Type B pancreatic cell (in vitro differentiated cells): ENCODE results near the gene CYP19A1. TPM values are rescaled to one million over a fixed set of nuclear protein-coding genes. Genes with fewer than 3 reads are reported as not detected.

Experiments
- DNase-seq: peaks from one replicate; pipeline ENCODE4 v3.0.0; 2021; ENCODE audit warnings: mixed read lengths; ENCODE audit not compliant: unreplicated experiment; ENCODE audit errors: extremely low spot score
- H3K27ac Mint-ChIP-seq: 2 replicates; pipeline ENCODE4 v1.8.0; 2021; ENCODE audit warnings: mild to moderate bottlenecking, mixed read lengths
- H3K27me3 Mint-ChIP-seq: 2 replicates; pipeline ENCODE4 v1.8.0; 2021; ENCODE audit warnings: mixed read lengths
- H3K36me3 Mint-ChIP-seq: 2 replicates; pipeline ENCODE4 v1.8.0; 2021; ENCODE audit warnings: mixed read lengths
- H3K4me1 Mint-ChIP-seq: one replicate; pipeline ENCODE4 v1.8.0; 2021; ENCODE audit warnings: mixed read lengths; ENCODE audit not compliant: unreplicated experiment
- H3K4me3 Mint-ChIP-seq: 2 replicates; pipeline ENCODE4 v1.8.0; 2021; ENCODE audit warnings: mild to moderate bottlenecking, mixed read lengths
- H3K9me3 Mint-ChIP-seq: 2 replicates; pipeline ENCODE4 v1.8.0; 2021; ENCODE audit warnings: mixed read lengths
- CTCF ChIP-seq: fragments of 200-600 bp; sonication (generic); conservative IDR thresholded peaks from 2 replicates; pipeline ENCODE4 v1.5.0; 2021; ENCODE audit warnings: antibody characterized with exemption, mild to moderate bottlenecking
- long read RNA-seq: library from polyadenylated mRNA; unstranded; transcript quantifications from one replicate; pipeline ENCODE4 v2.0.0, GENCODE V29; 2020
- total RNA-seq: library from RNA; stranded (reverse); gene quantifications from 2 replicates; pipeline ENCODE4 v1.2.1, GENCODE V29; 2021; ENCODE audit warnings: low replicate concordance

Gene CYP19A1
- 0.95 and 1.3 TPM in 2 replicates for total RNA-seq
- long read RNA-seq, full-length matches to known transcripts = 4 of 8 reads
- long read RNA-seq, partial matches to known transcripts = 0 of 8 reads
- long read RNA-seq, other reads (novel, unspliced or antisense) = 4 of 8 reads

GRCh38 chr15:51338496-51338895 lies at the start of gene CYP19A1:
Gene CYP19A1 (minus strand): TSS chr15:51338596. CDS start chr15:51242912, 95,684 bp downstream.
- H3K9me3 Mint-ChIP-seq = peaks cover 6% of the 10 kb centered on the region
- H3K27me3 Mint-ChIP-seq = peaks cover 47% of the 10 kb centered on the region
- TF ChIP-seq CTCF = no peak
- no peaks in the 10 kb centered on the region for H3K36me3 Mint-ChIP-seq
- H3K4me3 Mint-ChIP-seq = no peak within 1 kb of the TSS
- DNase-seq = no peak
- peaks cover 9% of the 10 kb centered on the region for H3K4me1 Mint-ChIP-seq
- H3K27ac Mint-ChIP-seq = no peak within 1 kb of the TSS

- Mint-ChIP-seq H3K4me3 (no peak overlapping the region), H3K4me1 (peaks cover 15% of the 10 kb centered on the region), H3K27me3 (peaks cover 4% of the 10 kb centered on the region), H3K9me3 (no peaks in the 10 kb centered on the region), H3K36me3 (no peaks in the 10 kb centered on the region), H3K27ac (no peak overlapping the region)
- DNase-seq = no peak
- TF ChIP-seq CTCF = no peak
These were observed 49.3 kb upstream of the CYP19A1 start for GRCh38 chr15:51387699-51388041.

- TF ChIP-seq CTCF = no peak
- H3K27ac Mint-ChIP-seq = no peak overlapping the region
- no peak overlapping the region for H3K4me3 Mint-ChIP-seq
- H3K27me3 Mint-ChIP-seq = peaks cover 4% of the 10 kb centered on the region
- no peak for DNase-seq
- no peaks in the 10 kb centered on the region for H3K9me3 Mint-ChIP-seq
- peaks cover 15% of the 10 kb centered on the region for H3K4me1 Mint-ChIP-seq
- H3K36me3 Mint-ChIP-seq = no peaks in the 10 kb centered on the region
These were observed 48.7 kb upstream of the CYP19A1 start for GRCh38 chr15:51386960-51387698.

GRCh38 chr15:51386486-51386885 lies 48.1 kb upstream of the CYP19A1 start:
- Mint-ChIP-seq H3K4me1 (peaks cover 15% of the 10 kb centered on the region), H3K36me3 (no peaks in the 10 kb centered on the region), H3K27me3 (peaks cover 6% of the 10 kb centered on the region), H3K4me3 (no peak overlapping the region), H3K9me3 (no peaks in the 10 kb centered on the region), H3K27ac (no peak overlapping the region)
- DNase-seq = no peak
- no peak for TF ChIP-seq CTCF

- H3K27me3 Mint-ChIP-seq = peaks cover 11% of the 10 kb centered on the region
- no peak overlapping the region for H3K4me3 Mint-ChIP-seq
- DNase-seq = no peak
- no peaks in the 10 kb centered on the region for H3K9me3 Mint-ChIP-seq
- no peak overlapping the region for H3K27ac Mint-ChIP-seq
- H3K4me1 Mint-ChIP-seq = peaks cover 12% of the 10 kb centered on the region
- no peak for TF ChIP-seq CTCF
- H3K36me3 Mint-ChIP-seq = no peaks in the 10 kb centered on the region
These were observed 47.6 kb upstream of the CYP19A1 start for GRCh38 chr15:51386029-51386428.
